Neural crest cell (in vitro differentiated cells): Measurements from ENCODE around the gene MAP2K7. TPM values are rescaled to one million over a fixed set of nuclear protein-coding genes. Genes with fewer than 3 reads are reported as not detected.

ENCODE experiments used
- DNase-seq: peaks from one replicate; pipeline ENCODE4 v3.0.0; 2021; ENCODE audit warnings: low read depth, mixed read lengths, low spot score
- H3K27ac Mint-ChIP-seq: one replicate; pipeline ENCODE4 v1.8.0; 2021; ENCODE audit warnings: mild to moderate bottlenecking, mixed read lengths; ENCODE audit not compliant: unreplicated experiment
- H3K27me3 Mint-ChIP-seq: 2 replicates; pipeline ENCODE4 v1.8.0; 2021; ENCODE audit warnings: low read depth, mild to moderate bottlenecking, mixed read lengths
- H3K36me3 Mint-ChIP-seq: 2 replicates; pipeline ENCODE4 v1.8.0; 2021; ENCODE audit warnings: low read depth, mild to moderate bottlenecking, mixed read lengths
- H3K4me1 Mint-ChIP-seq: 2 replicates; pipeline ENCODE4 v1.8.0; 2021; ENCODE audit warnings: mixed read lengths
- H3K4me3 Mint-ChIP-seq: one replicate; pipeline ENCODE4 v1.8.0; 2021; ENCODE audit warnings: mild to moderate bottlenecking, mixed read lengths
- H3K9me3 Mint-ChIP-seq: 2 replicates; pipeline ENCODE4 v1.8.0; 2021; ENCODE audit warnings: mixed read lengths
- total RNA-seq: library from RNA; stranded (reverse); gene quantifications from 2 replicates; pipeline ENCODE4 v1.2.1, GENCODE V29; 2021
- TF ChIP-seq, protein P1 (sequence below): fragments of 200-600 bp; sonication (generic); conservative IDR thresholded peaks from 2 replicates; pipeline ENCODE4 v1.5.0; 2021; ENCODE audit warnings: antibody characterized with exemption, mild to moderate bottlenecking

Gene MAP2K7
- total RNA-seq, 1 donor from 2014 or later: 50.7 TPM

DNA sequence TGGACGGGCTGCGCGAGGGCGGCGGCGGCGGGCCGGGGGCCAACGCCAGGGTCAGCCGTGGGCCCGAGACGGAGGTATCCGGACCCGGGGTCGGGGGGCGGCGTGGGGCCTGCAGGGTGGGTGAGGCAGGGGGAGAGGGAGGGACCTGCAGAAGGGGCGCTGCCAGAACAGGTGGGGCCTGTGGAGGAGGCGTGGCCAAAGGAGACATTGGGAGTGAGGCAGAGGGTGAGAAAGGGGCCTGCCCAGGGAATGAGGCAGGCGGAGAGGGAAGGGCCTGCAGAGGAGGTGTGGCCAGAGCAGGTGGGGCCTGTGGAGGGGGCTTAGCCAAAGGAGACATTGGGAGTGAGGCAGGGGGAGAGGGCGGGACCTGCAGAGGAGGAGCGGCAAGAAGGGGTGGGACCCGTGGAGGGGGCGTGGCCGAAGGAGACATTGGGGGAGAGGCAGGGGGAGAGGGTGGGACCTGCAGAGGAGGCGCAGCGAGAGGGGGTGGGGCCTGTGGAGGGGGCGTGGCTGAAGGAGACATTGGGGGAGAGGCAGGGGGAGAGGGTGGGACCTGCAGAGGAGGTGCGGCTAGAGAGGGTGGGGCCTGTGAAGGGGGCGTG is 33.7 kb upstream of the MAP2K7 start:
- Mint-ChIP-seq H3K36me3 (no peaks in the 10 kb centered on the region), H3K4me3 (no peak overlapping the region), H3K9me3 (peaks cover 3% of the 10 kb centered on the region), H3K27me3 (peaks cover 32% of the 10 kb centered on the region), H3K27ac (no peak overlapping the region), H3K4me1 (peaks cover 22% of the 10 kb centered on the region)
- TF ChIP-seq, protein P1, sequence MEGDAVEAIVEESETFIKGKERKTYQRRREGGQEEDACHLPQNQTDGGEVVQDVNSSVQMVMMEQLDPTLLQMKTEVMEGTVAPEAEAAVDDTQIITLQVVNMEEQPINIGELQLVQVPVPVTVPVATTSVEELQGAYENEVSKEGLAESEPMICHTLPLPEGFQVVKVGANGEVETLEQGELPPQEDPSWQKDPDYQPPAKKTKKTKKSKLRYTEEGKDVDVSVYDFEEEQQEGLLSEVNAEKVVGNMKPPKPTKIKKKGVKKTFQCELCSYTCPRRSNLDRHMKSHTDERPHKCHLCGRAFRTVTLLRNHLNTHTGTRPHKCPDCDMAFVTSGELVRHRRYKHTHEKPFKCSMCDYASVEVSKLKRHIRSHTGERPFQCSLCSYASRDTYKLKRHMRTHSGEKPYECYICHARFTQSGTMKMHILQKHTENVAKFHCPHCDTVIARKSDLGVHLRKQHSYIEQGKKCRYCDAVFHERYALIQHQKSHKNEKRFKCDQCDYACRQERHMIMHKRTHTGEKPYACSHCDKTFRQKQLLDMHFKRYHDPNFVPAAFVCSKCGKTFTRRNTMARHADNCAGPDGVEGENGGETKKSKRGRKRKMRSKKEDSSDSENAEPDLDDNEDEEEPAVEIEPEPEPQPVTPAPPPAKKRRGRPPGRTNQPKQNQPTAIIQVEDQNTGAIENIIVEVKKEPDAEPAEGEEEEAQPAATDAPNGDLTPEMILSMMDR: no peak
- no peak for DNase-seq

DNA sequence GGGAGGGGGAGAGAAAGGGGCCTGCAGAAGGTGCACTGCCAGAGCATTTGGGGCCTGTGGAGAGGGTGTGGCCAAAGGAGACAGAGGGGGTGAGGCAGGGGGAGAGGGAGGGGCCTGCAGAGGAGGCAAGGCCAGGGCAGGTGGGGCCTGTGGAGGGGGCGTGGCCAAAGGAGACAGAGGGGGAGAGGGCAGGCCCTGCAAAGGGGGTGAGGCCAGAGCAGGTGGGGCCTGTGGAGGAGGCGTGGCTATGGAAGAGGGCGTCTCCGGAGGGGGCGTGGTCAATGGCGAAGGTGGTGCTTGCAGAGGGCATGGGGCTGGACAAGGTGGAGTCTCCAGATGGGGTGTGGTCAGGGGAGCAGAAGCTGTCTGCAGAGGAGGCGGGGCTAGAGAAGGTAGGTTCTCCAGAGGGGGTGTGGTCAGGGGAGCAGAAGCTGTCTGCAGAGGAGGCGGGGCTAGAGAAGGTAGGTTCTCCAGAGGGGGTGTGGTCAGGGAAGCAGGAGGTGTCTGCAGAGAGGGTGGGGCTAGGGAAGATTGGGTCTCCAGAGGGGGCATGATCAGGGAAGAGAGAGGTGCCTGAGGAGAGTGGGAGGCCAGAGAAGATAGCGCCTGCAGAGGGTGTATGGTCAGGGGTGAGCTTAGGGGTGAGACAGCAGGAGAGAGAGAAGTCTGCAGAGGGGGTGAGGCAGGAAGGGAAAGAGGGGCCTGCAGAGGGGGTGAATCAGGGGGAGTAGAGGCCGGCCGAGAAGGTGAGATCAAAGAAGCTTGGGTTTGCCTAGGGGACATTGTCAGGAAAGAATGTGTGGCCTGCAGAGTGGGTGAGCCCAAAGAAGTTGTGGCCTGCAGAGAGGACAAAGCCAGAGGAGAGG is 32.9 kb upstream of the MAP2K7 start:
- Mint-ChIP-seq H3K4me1 (peaks cover 19% of the 10 kb centered on the region), H3K27me3 (peaks cover 25% of the 10 kb centered on the region), H3K27ac (peak overlapping the region; percentile 98), H3K36me3 (no peaks in the 10 kb centered on the region), H3K9me3 (peaks cover 3% of the 10 kb centered on the region), H3K4me3 (peak overlapping the region; percentile 84)
- no peak for DNase-seq
- TF ChIP-seq, protein P1: no peak

DNA sequence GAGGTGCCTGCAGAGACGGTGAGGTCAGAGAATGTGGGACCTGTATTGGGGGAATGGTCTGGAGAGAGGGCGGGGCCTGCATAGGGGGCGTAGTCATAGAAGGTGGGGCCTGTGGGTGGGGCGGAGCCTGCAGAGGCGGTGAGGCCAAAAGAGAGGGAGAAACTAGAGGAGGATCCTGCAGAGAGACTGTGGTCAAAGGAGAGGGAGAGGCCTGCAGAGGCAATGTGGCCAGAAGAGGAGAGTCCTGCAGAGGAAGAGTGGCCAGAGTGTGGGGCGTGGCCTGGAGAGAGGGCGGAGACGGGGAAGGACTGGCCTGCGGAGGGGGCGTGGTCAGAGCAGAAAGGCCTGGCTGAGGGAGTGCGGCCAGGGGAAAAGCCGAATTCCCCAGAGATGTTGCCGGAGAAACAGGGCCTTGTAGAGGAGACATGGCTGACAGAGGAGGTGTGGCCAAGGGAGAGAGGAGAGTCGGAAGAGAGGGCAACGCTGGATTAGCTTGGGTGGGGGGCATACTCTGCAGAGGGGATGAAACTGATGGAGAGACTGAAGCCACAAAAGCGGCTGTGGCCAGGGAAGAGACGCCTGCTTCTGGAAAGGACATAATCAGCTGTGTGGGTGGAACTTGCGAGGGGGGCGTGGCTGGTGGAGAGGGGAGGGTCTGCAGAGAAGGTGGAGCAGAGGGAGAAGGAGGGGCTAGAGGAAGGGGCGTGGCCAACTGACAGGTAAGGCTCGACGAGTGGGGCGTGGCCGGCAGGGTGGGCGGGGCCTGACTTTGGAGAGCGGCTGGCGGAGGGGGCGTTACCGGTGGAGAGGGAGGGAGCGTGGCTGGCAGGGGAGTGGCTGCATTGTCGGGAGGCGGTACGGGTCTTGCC is 32.0 kb upstream of the MAP2K7 start:
- peak; percentile 93 for DNase-seq
- TF ChIP-seq, protein P1: no peak
- Mint-ChIP-seq H3K4me1 (peaks cover 19% of the 10 kb centered on the region), H3K36me3 (no peaks in the 10 kb centered on the region), H3K9me3 (peaks cover 3% of the 10 kb centered on the region), H3K27ac (peak overlapping the region; percentile 98), H3K4me3 (peak overlapping the region; percentile 84), H3K27me3 (peaks cover 21% of the 10 kb centered on the region)

DNA sequence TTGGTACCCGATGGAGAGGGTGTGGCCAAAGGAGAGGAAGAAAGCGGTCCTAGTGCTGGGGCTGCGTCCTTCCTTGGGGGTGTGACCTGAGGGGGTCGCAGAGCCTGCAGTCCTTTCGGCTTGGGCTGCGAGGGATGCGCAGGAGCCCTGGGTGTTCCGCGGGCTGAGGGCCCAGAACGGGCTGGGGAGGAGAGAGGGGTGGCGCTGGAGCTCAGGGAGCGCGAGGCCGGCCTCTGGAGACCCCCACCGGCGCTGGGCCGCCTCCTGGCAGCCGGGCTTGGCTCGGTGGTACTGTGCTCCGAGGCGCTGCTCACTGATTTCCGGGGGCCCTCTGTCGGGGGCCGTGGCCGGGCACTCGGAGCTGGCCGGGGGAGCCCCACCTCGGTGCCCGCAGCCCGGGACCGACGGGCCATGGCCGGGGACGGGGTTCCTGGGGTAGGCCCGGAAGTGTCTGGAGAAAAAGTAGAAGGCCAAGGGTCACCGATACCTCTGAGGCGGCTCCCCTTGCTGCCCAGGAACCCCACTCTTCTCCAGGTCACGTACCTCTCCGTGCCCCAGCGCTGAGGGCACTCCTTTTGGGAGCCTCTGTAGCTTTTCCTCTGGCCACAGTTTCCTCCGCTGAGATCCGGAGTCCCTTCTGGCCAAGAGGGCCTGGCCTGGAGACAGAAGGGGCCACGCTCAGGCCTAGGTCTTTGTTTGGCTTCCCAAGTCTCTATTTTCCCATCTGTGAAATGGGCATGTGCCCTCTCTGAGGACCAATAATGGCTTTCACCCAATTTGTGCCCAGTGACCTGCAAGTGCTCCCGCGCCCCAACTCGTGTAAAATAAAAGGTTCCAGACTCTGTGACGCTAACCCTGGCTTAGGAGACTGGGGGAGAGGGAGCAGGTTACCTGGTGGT is 31.1 kb upstream of the MAP2K7 start:
- H3K27ac Mint-ChIP-seq: no peak overlapping the region

More for the DNA sequence above, 31.1 kb upstream of the MAP2K7 start:
- Mint-ChIP-seq H3K4me1 (peaks cover 19% of the 10 kb centered on the region), H3K4me3 (peak overlapping the region; percentile 84), H3K9me3 (peaks cover 3% of the 10 kb centered on the region), H3K27me3 (peaks cover 21% of the 10 kb centered on the region), H3K36me3 (no peaks in the 10 kb centered on the region)
- no peak for DNase-seq
- TF ChIP-seq, protein P1: no peak
